SU-DHL-6 (cell line): ENCODE results near the gene PRAMEF1.

Experiments used
- EZH2phosphoT487 ChIP-seq: fragments of 200-600 bp; sonication (generic), shearing (Covaris generic); conservative IDR thresholded peaks from 2 replicates; pipeline ENCODE4 v1.6.1; 2018; ENCODE audit warnings: mild to moderate bottlenecking, antibody characterized with exemption, low read length, moderate library complexity, mixed read lengths
- TF ChIP-seq, protein P1 (sequence below): fragments of 200-600 bp; sonication (generic); IDR thresholded peaks from one replicate; pipeline ENCODE4 v1.5.1; 2017; ENCODE audit warnings: antibody characterized with exemption, mild to moderate bottlenecking, low read length, moderate library complexity; ENCODE audit not compliant: insufficient read depth, poor library complexity, severe bottlenecking

- TF ChIP-seq, protein P1, sequence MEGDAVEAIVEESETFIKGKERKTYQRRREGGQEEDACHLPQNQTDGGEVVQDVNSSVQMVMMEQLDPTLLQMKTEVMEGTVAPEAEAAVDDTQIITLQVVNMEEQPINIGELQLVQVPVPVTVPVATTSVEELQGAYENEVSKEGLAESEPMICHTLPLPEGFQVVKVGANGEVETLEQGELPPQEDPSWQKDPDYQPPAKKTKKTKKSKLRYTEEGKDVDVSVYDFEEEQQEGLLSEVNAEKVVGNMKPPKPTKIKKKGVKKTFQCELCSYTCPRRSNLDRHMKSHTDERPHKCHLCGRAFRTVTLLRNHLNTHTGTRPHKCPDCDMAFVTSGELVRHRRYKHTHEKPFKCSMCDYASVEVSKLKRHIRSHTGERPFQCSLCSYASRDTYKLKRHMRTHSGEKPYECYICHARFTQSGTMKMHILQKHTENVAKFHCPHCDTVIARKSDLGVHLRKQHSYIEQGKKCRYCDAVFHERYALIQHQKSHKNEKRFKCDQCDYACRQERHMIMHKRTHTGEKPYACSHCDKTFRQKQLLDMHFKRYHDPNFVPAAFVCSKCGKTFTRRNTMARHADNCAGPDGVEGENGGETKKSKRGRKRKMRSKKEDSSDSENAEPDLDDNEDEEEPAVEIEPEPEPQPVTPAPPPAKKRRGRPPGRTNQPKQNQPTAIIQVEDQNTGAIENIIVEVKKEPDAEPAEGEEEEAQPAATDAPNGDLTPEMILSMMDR: no peak
- no peak for TF ChIP-seq EZH2phosphoT487
Observed at GRCh38 chr1:12769031-12769430, 22.2 kb upstream of the PRAMEF1 start.
